Left lung (tissue), 10 donors: ENCODE data around the gene CTAGE9. TPM values are rescaled to one million over a fixed set of nuclear protein-coding genes. Genes with fewer than 3 reads are reported as not detected.

ENCODE experiments used
- ATAC-seq: fragments of 200-7000 bp; cut with Tn5 transposase; one replicate; pipeline ENCODE4 v1.9.1; 2020; ENCODE audit warnings: moderate library complexity
- DNase-seq, 4 donors: peaks; one replicate each; pipeline ENCODE4 v3.0.0-alpha.2; 2013 to 2020
- H3K27ac ChIP-seq, 2 donors: fragments of 200-600 bp; sonication (generic) in 1 of 2; one replicate each; pipeline versions ENCODE4 v1.5.0 to v1.8.0; 2020 to 2021
- H3K27me3 ChIP-seq, 2 donors: fragments of 200-600 bp; sonication (generic) in 1 of 2; one replicate each; pipeline versions ENCODE4 v1.5.0 to v1.8.0; 2020 to 2021
- H3K36me3 ChIP-seq, 2 donors: fragments of 200-600 bp; sonication (generic) in 1 of 2; one replicate each; pipeline versions ENCODE4 v1.5.0 to v1.8.0; 2020 to 2021
- H3K4me1 ChIP-seq, 2 donors: fragments of 200-600 bp; one replicate each; pipeline ENCODE4 v1.8.0; 2021
- H3K4me3 ChIP-seq, 2 donors: fragments of 200-600 bp; sonication (generic) in 1 of 2; one replicate each; pipeline versions ENCODE4 v1.5.0 to v1.8.0; 2020 to 2021; ENCODE audit warnings: mild to moderate bottlenecking in 1 of 2
- H3K9me3 ChIP-seq, 2 donors: fragments of 200-600 bp; sonication (generic) in 1 of 2; one replicate each; pipeline versions ENCODE4 v1.5.0 to v1.8.0; 2020 to 2021
- intact Hi-C, 2 donors: fragments of 100-400 bp; cut with DNase I; formaldehyde crosslinking; loops; one replicate each; pipeline versions ENCODE4 v1.11.2 to v1.14.2; 2022
- polyA plus RNA-seq, 6 donors: library from polyadenylated mRNA; unstranded; fragments of 120-200 nt; gene quantifications; one replicate each; pipeline ENCODE4 v1.2.1, GENCODE V29; 2013; ENCODE audit not compliant: insufficient read length in 6 of 6
- total RNA-seq, 2 donors: library from RNA; stranded (reverse); fragmentation: NEBNext Ultra II Directional; extraction: Animal tissue kit (Norgen Biotek cat#: 25700); gene quantifications; one replicate each; pipeline ENCODE4 v1.2.1, GENCODE V29; 2021
- TF ChIP-seq, protein P1 (sequence below), 2 donors: fragments of 200-600 bp; sonication (generic) in 1 of 2; IDR thresholded peaks; one replicate each; pipeline versions ENCODE4 v1.5.0 to v1.8.0; 2021; ENCODE audit warnings: antibody characterized with exemption in 2 of 2
- donor health status: DM: no; HTN: yes; CAD: no.
- donor health status: DM: no; HTN: no; CAD: no.

The CTAGE9 gene
- total and polyA plus RNA-seq, 8 donors, result 0.35 TPM; not detected in 7

GRCh38 chr6:131736811-131737210 is 26.0 kb upstream of the CTAGE9 start:
- Histone ChIP-seq H3K27me3 (no peaks in the 10 kb centered on the region), H3K4me1 (no peaks in the 10 kb centered on the region), H3K27ac (no peak overlapping the region), H3K9me3 (no peaks in the 10 kb centered on the region), H3K4me3 (no peak overlapping the region), H3K36me3 (no peaks in the 10 kb centered on the region)
- DNase-seq, result no peak
- no peak for ATAC-seq
- intact Hi-C loops, result no loop called here
- TF ChIP-seq, protein P1, sequence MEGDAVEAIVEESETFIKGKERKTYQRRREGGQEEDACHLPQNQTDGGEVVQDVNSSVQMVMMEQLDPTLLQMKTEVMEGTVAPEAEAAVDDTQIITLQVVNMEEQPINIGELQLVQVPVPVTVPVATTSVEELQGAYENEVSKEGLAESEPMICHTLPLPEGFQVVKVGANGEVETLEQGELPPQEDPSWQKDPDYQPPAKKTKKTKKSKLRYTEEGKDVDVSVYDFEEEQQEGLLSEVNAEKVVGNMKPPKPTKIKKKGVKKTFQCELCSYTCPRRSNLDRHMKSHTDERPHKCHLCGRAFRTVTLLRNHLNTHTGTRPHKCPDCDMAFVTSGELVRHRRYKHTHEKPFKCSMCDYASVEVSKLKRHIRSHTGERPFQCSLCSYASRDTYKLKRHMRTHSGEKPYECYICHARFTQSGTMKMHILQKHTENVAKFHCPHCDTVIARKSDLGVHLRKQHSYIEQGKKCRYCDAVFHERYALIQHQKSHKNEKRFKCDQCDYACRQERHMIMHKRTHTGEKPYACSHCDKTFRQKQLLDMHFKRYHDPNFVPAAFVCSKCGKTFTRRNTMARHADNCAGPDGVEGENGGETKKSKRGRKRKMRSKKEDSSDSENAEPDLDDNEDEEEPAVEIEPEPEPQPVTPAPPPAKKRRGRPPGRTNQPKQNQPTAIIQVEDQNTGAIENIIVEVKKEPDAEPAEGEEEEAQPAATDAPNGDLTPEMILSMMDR (IDR thresholded peaks at IDR 0.05), result no peak

DNA sequence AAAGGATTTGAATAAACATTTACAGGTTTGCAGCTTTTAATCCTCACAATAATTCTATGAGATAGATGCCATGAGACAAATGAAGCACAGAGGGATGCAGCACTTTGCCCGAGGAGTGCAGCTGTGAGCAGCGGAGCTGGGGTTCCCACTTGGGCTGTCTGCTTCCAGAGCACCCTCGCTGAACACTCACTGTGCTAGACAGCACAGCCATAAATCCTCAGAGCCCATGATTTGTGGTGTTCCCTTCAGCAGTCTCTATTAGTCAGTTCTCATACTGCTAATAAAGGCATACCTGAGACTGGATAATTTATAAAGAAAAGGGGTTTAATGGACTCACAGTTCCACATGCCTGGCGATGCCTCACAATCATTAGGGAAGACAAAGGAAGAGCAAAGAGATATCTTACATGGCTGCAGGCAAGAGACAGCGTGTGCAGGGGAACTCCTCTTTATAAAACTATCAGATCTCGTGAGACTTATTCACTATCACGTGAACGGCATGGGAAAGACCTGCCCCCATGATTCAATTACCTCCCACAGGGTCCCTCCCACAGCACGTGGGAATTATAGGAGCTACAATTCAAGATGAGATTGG is 25.3 kb upstream of the CTAGE9 start:
- Histone ChIP-seq H3K4me1 (no peaks in the 10 kb centered on the region), H3K27me3 (no peaks in the 10 kb centered on the region), H3K36me3 (no peaks in the 10 kb centered on the region), H3K4me3 (no peak overlapping the region), H3K27ac (no peak overlapping the region), H3K9me3 (no peaks in the 10 kb centered on the region)
- intact Hi-C loops, result no loop called here
- DNase-seq, result no peak
- ATAC-seq, result no peak
- TF ChIP-seq, protein P1 (IDR thresholded peaks at IDR 0.05), result no peak

GRCh38 chr6:131733376-131734016 is 22.7 kb upstream of the CTAGE9 start:
- no peak overlapping the region for H3K4me3 ChIP-seq
- ATAC-seq (no peak), DNase-seq (no peak)
- TF ChIP-seq, protein P1 (IDR thresholded peaks at IDR 0.05), result no peak
- no peak overlapping the region for H3K27ac ChIP-seq
- no peaks in the 10 kb centered on the region for H3K36me3 ChIP-seq
- H3K9me3 ChIP-seq, result no peaks in the 10 kb centered on the region
- no peaks in the 10 kb centered on the region for H3K27me3 ChIP-seq
- intact Hi-C loops, result no loop called here
- H3K4me1 ChIP-seq, result no peaks in the 10 kb centered on the region

DNA sequence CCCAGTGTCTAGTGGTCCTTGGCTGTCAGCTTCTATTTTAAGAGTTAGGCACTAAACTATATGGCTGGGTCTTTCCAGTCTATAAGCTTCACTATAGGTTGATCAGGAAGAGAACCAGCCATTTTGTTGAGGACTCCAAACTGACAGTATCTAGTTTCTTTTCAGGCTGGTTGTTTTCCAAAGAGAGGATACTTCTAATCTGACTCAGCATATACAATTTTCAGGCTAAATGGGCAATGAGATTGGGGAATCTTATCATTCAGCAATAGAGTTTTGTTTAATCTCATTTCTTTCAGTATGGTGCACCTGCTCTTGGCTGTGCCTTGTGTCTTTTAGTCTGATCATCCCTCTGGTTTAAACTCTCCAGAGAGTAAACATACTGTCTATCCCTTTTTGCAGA is 20.4 kb upstream of the CTAGE9 start:
- Histone ChIP-seq H3K4me1 (no peaks in the 10 kb centered on the region), H3K4me3 (no peak overlapping the region), H3K9me3 (no peaks in the 10 kb centered on the region), H3K27ac (no peak overlapping the region), H3K36me3 (no peaks in the 10 kb centered on the region), H3K27me3 (no peaks in the 10 kb centered on the region)
- TF ChIP-seq, protein P1 (IDR thresholded peaks at IDR 0.05), result no peak
- intact Hi-C loops, result no loop called here
- ATAC-seq (no peak), DNase-seq (no peak)

GRCh38 chr6:131730264-131730663 is 19.4 kb upstream of the CTAGE9 start:
- intact Hi-C loops, result no loop called here
- DNase-seq (no peak), ATAC-seq (no peak)
- H3K4me1 ChIP-seq, result no peaks in the 10 kb centered on the region
- TF ChIP-seq, protein P1 (IDR thresholded peaks at IDR 0.05), result no peak
- no peak overlapping the region for H3K27ac ChIP-seq
- H3K27me3 ChIP-seq, result no peaks in the 10 kb centered on the region
- no peak overlapping the region for H3K4me3 ChIP-seq
- no peaks in the 10 kb centered on the region for H3K9me3 ChIP-seq
- no peaks in the 10 kb centered on the region for H3K36me3 ChIP-seq
